Measurements from ENCODE around the gene FKBP15.
"Not testable (repeated sequence)": the region's sequence is repeated elsewhere in the genome, so short reads cannot be mapped to it uniquely, and the experiment has no call there.

FKBP15 gene

DNA sequence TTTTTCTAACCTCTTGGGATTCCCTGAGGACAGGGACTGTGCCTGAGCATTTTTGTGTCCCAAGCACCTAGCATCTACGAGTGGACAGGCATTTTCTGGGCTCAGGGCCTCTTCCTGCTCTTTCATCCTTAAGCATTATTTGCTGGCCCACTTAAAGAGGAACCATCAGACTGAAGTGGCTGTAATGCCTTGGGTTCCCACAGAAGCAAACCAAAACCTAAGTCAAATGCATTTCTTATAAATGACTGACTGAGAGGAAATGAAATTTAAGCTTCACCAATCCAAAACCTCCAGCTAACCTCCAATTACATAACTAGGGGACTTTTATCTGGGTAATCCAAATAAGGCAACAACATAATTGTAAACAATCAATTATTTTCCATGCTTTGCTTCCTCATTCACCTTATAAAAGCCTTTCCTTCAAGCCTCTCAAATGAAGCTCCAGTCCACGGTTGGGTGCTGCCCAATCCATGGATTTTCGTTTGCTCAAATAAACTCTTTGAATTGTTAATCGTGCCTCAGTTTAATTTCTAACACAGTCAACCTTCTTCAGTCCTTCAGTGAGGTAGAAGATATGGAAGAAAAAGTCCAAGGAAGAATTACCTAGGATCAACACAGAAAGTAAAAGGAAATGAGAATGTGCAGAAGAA is 95.6 kb downstream of the FKBP15 start:
- no peaks in the 10 kb centered on the region for H3K9me3 Mint-ChIP-seq
- H3K4me3 Mint-ChIP-seq: no peak overlapping the region
- H3K36me3 Mint-ChIP-seq (ENCODE audit: insufficient read depth): no peaks in the 10 kb centered on the region
- H3K27ac Mint-ChIP-seq (ENCODE audit: low read depth): no peak overlapping the region
- no peaks in the 10 kb centered on the region for H3K4me1 Mint-ChIP-seq
- no peak for ATAC-seq (replicated peaks; ENCODE audit: extremely low read depth, poor library complexity, severe bottlenecking)
- H3K27me3 Mint-ChIP-seq: peaks cover 67% of the 10 kb centered on the region
- no peak for DNase-seq (ENCODE audit: low spot score in 2 of 2)

DNA sequence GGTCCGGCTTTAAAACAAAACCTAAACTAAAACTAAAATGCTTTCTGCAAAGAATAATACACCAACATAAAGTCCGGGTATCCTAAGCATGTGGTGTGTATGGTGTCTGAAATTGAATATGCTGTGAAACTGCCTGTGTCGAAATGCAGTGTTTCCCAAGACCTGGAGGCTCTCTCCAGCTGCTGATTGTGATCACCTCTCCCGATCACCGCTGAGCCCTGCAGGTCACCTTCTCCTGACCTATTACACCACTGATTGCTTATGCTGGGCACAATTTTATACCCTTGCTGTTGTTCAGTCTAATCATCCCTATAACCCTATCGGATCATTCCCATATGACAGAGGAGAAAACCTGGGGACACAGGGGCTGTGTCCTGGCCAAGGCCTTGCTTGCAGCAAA is 102.2 kb downstream of the FKBP15 start:
- not testable (repeated sequence) for ATAC-seq (replicated peaks; ENCODE audit: extremely low read depth, poor library complexity, severe bottlenecking); DNase-seq (ENCODE audit: low spot score in 2 of 2); H3K9me3 Mint-ChIP-seq; H3K4me1 Mint-ChIP-seq; H3K4me3 Mint-ChIP-seq; H3K27ac Mint-ChIP-seq (ENCODE audit: low read depth); H3K36me3 Mint-ChIP-seq (ENCODE audit: insufficient read depth)
- H3K27me3 Mint-ChIP-seq: peaks cover 20% of the 10 kb centered on the region
